T-helper 9 cell (primary cell): ENCODE data around the gene RMC1.
"Not testable (repeated sequence)": the region's sequence is repeated elsewhere in the genome, so short reads cannot be mapped to it uniquely, and the experiment has no call there.

Experiments
- DNase-seq: peaks from one replicate; pipeline ENCODE4 v3.0.0-alpha.2; 2020

Gene RMC1

DNA sequence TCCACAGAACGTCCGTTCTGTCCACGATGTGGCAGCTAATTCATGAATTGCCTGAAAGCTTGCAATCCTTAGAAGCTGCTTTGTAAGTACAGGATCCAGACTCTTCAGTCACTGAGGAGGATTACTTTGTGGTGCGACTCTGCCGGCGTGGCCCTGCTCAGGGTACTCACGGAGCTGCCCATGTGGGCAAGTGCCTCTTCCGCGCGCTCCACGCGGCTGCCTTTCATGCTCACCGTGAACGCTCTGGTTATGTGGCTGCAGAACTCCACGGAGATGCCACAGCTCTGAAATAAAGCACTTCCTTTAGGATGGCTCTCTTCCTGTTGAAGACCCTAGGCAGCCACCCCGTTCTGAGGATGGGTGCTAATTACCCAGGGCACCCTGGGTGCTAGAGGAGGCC is 31.0 kb downstream of the RMC1 start:
- no peak for DNase-seq

DNA sequence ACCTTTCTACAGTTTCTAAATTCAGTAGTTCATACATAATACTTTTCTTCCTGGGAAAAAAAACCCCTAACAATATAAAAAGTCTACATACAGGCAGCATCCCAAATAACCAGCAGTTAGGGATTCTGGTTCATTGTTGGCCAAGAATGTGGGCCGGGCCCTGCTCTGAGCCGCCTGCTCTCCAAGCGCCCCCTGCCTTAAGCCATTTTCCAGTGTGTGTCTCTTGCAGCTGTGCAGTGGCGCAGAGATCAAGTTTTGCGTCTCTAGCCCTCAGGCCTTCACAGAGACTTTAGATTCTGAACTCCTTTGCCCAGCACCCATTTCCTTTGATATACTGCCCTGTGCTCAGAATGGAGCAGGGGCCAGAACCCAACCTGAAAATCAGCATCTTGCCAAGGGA is 32.9 kb downstream of the RMC1 start:
- no peak for DNase-seq

DNA sequence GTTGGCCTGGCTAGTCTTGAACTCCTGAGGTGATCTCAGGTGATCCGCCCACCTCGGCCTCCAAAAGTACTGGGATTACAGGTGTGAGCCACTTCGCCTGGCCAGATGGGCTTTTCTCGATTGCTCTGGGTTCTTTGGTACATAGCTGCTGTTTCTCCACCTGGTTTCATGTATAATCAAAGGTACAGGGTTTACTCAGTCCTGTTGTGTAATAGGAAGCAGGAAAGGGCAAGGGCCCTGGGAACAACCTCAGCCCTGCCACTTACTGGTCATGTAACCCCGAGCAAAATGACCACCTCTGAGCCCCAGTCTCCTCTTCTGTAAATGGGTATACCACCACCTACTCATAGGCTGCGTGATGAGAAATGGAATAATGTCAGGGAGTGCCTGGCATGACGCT is 34.0 kb downstream of the RMC1 start:
- DNase-seq = no peak

DNA sequence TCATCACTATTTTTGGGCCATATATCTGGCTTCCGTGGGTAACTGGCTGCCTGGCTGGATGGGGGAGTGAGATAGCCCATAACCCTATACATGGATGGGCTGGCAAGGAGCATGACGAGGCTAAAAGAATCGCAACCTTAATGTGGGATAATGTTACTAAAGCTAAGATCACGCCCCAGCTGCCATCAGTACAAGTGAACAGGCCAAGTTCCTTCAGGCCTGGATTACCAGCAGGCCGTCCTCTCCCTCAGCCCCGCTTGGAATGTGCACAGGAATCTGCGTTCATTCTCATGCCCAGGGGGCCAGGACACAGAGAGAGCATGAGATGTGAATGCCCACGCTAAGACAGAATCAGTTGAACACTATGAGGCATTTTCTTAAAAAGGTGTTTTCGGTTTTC is 34.7 kb downstream of the RMC1 start:
- no peak for DNase-seq

DNA sequence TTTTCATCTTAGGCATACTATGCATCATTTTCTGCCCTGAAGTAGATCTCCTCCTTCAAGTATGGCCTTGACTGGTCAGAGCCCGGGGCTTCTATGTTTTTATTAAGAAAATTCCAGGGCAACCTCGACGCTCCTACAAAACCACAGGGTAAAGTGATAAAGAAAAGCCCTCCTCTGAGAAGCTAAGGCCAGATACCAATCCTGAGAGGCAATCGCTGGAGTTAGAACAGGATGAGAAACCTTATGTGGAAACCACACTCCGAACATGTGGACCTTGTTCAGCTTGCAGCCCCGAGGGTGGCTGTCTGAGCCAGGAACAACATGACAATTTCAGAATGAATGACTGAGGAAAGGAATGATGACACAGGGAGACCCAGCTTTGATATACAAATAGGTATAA is 35.6 kb downstream of the RMC1 start:
- no peak for DNase-seq

DNA sequence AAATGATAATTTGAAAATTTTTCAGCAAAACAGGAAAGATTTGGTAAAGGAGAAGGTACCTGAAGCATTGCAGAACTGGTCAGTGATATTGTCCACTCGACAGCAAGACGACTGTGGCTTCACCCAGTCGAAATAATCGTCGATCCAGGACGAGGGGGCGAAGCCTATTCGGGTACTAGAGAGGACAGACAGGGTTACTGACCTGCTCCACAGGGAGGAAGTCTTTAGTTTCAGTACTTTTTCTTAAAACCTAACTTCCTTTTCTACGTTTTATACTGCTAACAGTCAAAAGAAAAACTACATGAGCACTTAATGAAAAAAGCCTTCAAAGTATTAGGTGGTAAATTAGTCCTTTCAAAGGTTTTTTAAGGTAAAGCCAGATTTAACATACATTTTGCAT is 36.0 kb downstream of the RMC1 start:
- DNase-seq = no peak

DNA sequence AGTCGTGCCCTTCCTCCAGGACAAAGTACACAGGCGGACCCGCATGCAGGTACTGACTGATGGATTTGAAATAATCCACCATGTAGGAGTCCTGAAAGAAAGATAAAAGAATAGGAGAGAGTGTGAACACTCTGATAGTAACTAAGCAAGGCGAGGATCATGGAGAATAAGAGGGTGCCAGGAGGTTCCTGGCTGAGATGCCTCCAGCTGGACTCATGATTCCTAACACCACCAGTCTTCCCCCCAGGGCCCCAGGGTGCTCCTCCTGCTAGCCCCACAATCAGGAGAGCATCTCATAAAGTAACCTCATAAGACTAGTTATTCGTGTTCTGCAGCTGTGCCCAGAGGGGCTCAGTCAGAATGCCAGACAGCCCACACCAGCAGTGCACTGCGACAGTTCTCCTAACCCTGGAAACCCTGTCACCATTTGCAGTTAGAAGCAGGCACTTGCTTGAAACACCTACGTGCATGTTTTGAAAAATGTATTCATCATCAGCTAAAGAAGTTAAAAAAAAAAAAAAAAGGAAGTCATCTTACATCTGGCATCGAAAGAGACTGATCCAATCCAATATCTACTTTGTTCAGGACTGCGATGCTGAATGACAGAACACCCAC is 36.7 kb downstream of the RMC1 start:
- no peak for DNase-seq

DNA sequence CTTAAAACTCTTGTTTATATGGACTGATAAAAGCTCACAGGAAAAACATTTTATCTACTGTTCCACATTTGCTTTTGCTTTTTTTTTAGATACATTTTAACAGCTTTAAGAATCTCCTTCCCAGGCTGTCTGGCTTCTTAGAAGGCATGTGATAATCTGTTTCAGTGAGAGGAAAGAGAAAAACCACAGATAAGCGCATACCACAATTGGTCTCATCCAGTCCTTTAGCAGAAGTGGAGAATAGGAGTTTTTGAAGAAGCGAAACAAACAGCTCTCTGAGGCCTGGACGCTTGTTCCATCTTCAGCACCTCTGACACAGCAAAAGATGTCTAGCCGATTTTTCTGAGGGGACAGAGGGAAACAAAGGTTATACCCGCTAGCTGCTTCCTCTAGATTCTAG is 37.6 kb downstream of the RMC1 start:
- no peak for DNase-seq

DNA sequence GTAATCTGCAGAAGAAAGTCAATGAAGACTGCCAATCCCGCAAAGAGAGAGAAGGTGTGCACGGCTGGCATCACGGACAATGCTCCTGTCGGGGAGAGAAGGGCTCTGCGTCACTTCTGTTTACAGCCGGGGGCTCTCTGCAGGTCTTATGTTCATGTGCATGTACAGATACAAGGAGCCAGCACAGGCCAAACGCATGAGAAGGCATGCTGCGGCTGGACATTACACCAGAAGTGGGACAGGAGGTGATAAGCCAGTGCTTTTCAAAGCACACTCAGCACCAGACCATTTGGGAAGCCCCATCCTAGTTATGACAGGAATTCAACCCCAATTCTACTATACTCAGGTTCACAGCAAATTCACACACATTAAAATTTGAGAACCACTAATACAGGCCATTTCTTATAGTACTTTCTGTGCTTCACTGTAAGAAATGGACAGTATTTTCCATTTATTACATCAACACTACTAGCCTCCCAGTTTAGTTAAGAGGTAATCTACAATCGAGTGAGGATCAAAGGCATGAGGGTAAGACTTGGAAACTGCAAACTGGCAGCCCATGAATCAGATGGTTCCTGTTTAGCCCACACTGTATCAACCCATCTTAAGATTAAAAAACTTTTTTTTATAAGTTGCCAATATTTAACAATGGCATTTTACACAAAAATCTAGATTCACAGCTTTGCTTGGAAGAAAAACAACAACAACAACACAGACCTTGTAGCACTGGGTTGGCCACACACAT is 38.2 kb downstream of the RMC1 start:
- DNase-seq = peak; percentile 3

DNA sequence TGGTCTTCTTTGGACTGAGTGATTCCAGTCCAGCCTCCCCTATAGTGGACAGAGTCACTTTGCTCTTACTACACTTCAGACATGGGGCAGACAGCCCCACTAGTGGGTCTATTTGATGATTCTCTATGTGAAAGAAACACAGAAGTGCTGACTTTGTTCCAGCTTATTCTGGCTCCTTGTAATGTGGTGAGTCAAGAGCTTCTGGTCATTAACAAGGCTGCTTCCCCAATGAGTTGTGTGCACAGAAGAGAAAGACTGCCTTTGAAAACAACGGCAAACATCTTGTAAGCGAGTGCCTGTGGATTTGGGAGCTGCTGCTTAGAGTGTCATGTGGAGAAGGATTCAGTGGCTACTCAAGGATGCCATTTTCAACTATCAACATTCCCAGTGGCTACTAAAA is 39.1 kb downstream of the RMC1 start:
- DNase-seq = no peak

DNA sequence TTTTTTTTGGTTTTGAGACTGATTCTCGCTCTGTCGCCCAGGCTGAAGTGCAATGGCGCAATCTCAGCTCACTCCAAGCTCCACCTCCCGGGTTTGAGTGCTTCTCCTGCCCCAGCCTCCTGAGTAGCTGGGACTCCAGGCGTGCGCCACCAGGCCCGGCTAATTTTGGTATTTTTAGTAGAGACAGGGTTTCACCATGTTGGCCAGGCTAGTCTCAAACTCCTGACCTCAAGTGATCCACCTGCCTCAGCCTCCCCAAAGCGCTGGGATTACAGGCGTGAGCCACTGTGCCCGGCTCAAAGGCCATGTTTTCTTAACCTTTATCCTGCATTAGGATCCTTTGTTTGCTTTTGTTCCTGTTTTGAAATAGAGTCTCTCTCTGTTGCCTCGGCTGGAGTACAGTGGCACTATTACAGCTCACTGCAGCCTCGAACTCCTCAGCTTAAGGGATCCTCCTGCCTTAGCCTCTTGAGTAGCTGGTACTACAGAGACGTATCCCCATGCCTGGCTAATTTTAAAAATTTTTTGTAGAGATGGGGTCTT is 42.0 kb downstream of the RMC1 start:
- DNase-seq = no peak

DNA sequence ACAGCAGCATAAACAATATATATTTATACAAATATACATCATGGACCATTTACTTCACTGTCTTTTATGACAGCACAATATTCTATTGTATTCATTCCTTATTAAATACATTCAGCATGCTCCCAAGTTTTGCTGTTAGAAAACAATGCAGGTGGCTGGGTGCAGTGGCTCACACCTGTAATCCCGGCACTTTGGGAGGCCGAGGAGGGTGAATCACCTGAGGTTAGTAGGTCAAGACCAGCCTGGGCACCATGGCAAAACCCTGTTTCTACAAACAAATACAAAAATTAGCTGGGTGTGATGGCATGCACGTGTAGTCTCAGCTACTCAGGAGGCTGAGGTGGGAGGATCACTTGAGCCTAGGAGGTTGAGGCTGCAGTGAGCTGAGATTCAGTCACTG is 44.0 kb downstream of the RMC1 start:
- DNase-seq = no peak

DNA sequence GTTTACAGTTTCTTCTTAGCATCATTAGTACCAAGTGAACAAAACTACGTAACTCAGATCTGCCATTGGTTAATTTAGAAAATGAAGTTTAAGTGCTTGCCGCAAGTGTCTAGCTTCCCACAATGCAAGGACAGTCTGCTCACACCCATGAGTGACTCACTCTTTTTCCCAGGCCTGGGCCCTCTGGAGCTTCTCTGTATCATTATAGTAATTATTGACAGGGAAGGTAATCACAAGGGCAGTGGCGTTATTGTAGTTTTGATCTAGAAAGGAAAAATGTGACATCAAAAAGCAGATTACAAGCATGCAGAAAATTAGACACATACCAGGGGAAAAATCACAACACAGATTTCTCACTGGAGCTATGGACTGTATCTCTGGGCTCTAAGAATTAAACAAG is 44.5 kb downstream of the RMC1 start:
- no peak for DNase-seq

DNA sequence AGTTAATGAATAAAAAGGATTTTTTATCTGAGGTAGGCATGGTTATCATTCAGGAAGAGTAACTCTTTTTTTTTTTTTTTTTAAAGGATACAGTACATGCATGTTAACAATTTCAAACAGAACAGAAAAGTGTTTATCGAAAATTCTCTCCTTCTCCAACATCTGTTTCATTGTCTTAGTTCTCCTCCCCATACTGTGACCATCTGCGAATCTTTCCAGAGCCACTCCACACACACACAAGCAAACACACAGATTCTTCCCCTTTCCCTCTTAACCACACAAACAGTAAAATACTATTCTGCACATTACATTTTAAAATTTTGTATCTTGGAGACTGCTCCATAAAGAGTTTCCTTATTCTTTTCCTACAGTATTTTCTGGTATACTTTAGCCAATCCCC is 45.0 kb downstream of the RMC1 start:
- DNase-seq = no peak

DNA sequence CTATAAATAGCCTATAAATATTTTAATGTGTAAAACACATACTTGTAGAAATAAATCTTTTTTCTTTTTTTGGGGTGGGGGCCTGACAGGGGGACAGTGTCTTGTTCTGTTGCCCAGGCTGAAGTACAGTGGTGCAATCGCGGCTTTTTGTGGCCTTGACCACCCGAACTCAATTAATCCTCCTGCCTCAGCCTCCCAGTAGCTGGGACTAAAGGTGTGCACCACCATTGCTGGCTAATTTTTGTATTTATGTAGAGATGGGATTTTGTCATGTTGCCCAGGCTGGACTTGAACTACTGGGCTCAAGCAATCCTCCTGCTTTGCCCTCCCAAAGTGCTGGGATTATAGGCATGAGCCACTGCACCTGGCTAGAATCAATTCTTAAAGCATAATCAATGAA is 45.4 kb downstream of the RMC1 start:
- no peak for DNase-seq

DNA sequence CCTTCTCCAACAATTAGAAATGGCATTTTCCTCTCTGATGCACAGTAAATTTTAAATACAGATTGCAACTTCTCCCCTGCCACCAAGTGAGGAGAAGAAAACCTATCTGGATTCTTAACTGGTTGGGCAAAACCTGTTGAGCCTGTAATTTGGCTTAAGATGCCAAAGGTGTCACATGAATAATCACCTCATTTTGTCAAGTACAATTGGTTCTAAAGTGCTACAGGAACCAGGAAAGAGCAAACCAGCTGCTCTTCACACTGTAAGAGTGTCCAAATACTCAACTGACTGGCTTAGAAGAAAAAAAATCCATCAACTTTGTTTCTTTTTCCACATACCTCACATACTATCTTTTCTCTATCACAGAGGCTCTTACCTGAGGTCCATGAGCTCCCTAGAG is 47.6 kb downstream of the RMC1 start:
- DNase-seq = no peak

DNA sequence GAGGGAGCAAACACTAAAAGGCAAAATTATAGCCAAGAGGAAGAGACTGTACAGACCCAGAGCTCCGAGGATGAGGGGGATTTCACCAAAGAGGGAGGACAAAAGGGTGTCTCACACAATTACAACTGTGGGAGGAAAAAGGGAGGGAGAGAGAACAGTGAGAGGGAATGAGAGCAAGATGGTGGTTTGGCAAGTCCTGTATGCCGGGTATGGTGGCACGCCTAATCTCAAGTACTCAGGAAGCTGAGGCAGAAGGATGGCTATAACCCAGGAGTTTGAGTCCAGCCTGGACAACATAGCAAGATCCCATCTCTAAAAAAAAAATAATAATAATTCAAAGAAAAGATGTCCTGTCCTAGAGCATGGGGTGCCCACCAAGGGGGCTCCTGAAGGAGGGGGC is 48.7 kb downstream of the RMC1 start:
- no peak for DNase-seq

DNA sequence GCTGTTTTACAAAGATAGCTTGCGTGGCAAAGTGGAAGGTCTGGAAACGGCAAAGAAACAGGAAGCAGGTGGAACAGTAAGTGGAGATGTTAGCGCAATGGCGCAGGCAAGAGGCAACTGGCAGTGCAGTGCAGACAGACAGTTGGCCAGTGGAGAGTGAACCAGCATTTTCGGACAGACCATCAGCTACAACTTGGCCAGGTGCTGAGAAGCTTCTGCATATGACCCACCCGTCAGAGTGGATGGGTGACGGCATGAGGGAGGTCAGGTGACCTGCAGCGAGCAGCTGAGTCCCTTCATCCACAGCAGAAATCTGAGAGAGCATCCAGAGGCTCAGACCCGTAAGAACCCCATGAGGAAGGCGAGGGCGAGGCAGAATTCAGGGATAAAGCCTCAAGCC is 49.2 kb downstream of the RMC1 start:
- DNase-seq = no peak

DNA sequence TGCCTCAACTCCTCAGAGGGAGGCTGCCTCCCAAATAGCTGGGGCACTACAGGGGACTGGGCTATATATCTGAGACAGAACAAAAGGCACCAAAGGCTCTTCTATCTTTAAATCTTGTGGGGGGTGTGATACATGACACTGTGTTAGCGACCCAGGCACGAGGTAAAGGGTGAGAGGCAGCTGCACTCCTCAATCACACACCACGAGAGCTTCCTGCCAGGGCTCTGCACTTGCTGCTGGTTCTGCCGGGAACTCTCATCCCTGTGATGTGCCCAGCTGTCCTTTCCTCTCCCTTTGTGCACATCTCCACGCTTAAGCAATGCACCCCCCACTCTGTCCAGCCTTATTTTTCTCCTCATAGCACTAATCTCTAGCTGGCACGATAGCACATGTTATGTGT is 50.6 kb downstream of the RMC1 start:
- no peak for DNase-seq

DNA sequence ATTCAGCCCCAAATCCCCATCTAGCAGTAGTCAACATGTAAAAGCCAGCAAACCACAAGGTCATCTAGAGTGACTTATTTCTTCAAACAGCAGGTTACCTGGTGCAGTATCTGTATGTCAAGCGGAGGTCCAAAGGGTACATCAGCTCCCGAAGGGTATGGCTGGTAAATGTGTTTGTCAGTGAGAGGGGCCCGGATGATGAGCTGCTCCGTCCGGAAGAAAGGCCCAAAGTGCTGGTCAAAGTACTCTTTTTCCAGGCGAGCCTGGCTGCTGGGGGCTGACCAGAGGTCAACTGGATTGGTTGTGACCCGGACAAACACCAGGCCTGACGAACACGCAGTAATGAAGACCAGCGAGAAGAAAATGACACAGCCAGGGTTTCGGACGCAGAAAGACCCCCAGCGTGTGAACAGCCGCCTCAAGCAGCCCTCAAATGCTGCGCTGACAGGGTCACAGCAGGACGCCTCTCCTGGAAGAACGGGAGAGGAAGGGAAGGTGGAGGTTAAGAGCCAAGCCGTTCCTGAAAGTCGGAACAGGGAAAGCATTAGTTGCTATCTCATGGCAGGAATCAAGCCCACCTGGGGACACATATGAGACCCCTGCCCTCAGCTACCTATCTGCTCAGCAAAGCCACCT is 53.0 kb downstream of the RMC1 start:
- no peak for DNase-seq

DNA sequence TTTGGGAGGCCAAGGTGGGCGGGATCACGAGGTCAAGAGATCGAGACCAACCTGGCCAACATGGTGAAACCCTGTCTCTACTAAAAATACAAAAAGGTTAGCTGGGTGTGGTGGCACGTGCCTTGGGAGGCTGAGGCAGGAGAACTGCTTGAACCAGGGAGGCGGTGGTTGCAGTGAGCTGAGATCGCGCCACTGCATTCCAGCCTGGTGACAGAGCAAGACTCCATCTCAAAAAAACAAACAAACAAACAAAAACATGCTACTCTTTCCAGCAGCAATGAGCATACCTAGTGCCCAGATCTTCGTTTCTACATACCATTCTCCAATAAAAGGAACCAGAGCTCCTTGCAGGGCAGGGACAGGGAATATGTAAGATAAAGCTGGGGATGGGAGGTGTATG is 54.2 kb downstream of the RMC1 start:
- DNase-seq = not testable (repeated sequence)

DNA sequence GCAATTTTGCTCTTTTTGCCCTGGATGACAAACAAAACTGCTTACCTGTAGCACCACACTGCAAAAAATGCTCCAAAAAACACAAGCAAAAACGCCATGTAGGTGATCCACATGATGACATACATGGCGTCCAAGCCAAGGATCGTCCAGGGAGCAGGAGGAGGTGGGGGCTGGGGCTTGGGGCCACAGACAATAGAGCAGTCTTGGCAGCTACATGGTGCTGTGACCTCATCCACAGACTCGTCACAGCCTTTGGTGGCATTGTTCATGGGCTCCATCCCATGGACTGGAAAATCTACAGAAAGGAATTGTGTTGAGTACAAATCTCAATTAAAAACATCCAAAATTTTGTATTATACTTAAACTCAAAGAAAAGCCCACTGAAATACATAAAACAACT is 56.9 kb downstream of the RMC1 start:
- no peak for DNase-seq

DNA sequence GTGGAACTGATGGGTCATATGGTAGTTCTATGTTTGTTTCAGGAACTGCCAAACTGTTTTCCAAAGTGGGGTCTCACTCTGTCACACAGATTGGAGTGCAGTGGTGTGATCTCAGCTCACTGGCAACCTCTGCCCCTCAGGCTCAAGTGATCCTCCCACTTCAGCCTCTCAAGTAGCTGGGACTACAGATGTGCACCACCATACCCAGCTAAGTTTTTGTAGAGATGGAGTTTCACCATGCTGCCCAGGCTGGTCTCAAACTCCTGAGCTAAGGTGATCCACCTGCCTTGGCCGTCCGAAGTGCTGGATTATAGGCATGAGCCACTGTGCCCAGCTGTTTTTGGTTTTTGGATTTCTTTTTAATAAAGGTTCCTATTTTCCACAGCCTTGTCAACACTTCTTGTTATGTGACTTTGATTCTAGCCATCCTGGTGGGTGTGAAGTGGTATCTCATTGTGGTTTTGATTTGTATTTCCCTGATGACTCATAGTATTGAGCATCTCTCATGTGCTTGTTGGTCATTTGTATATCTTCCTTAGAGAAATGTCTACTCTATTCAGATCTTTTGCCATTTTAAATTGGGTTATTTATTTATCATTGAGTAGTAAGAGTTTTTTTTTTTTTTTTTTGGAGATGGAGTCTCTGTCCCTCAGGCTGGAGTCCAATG is 60.2 kb downstream of the RMC1 start:
- DNase-seq = no peak
